WERI-Rb-1 (cell line): ENCODE data around the gene TEK.

Source experiments
- DNase-seq: peaks from one replicate; pipeline ENCODE4 v3.0.0-alpha.2; 2020
- H3K27ac ChIP-seq: fragments of 250-450 bp; sonication (Bioruptor Pico); 2 replicates; pipeline ENCODE4 v1.5.1; 2020; ENCODE audit warnings: mild to moderate bottlenecking, moderate library complexity
- H3K27me3 ChIP-seq: fragments of 250-450 bp; sonication (Bioruptor Pico); 2 replicates; pipeline ENCODE4 v1.5.1; 2021; ENCODE audit warnings: mild to moderate bottlenecking, low read depth, moderate library complexity; ENCODE audit not compliant: insufficient read depth, severe bottlenecking
- H3K36me3 ChIP-seq: fragments of 250-450 bp; sonication (Bioruptor Pico); 2 replicates; pipeline ENCODE4 v1.5.1; 2020; ENCODE audit warnings: mild to moderate bottlenecking, moderate library complexity
- H3K4me3 ChIP-seq: 2 replicates; pipeline ENCODE4 v1.5.1; 2011; ENCODE audit warnings: low read depth, mild to moderate bottlenecking, control low read depth, low read length
- H3K9me3 ChIP-seq: fragments of 250-450 bp; sonication (Bioruptor Pico); 2 replicates; pipeline ENCODE4 v1.5.1; 2021; ENCODE audit warnings: mild to moderate bottlenecking, moderate library complexity; ENCODE audit not compliant: severe bottlenecking
- TF ChIP-seq, protein P1 (sequence below): IDR thresholded peaks from 2 replicates; pipeline ENCODE4 v1.5.1; 2011; ENCODE audit warnings: low read depth, mild to moderate bottlenecking, control low read depth, inconsistent platforms, low read length

The TEK gene

DNA sequence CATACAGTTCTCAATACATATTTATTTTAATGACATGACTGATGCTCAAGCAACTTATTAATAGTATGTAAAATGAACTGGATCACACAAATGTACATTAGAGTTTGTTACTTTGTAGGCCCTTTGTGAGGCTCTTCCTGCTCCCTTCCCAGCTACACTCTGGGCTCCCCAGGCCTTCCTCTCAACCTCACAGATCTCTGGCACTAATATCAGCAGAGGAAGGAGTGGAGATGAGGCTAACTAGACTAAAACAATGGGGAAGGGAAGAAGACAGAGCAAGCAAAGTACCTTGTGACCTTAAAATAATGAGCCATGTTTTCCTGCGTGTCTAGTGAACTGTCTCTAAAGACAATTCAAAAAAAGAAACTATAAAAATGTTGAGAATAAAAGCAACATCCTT lies 30.3 kb upstream of the TEK start:
- H3K4me3 ChIP-seq: no peak overlapping the region
- no peaks in the 10 kb centered on the region for H3K9me3 ChIP-seq
- H3K27ac ChIP-seq: no peak overlapping the region
- TF ChIP-seq, protein P1, sequence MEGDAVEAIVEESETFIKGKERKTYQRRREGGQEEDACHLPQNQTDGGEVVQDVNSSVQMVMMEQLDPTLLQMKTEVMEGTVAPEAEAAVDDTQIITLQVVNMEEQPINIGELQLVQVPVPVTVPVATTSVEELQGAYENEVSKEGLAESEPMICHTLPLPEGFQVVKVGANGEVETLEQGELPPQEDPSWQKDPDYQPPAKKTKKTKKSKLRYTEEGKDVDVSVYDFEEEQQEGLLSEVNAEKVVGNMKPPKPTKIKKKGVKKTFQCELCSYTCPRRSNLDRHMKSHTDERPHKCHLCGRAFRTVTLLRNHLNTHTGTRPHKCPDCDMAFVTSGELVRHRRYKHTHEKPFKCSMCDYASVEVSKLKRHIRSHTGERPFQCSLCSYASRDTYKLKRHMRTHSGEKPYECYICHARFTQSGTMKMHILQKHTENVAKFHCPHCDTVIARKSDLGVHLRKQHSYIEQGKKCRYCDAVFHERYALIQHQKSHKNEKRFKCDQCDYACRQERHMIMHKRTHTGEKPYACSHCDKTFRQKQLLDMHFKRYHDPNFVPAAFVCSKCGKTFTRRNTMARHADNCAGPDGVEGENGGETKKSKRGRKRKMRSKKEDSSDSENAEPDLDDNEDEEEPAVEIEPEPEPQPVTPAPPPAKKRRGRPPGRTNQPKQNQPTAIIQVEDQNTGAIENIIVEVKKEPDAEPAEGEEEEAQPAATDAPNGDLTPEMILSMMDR: no peak
- H3K27me3 ChIP-seq: no peaks in the 10 kb centered on the region
- DNase-seq: no peak
- H3K36me3 ChIP-seq: no peaks in the 10 kb centered on the region

DNA sequence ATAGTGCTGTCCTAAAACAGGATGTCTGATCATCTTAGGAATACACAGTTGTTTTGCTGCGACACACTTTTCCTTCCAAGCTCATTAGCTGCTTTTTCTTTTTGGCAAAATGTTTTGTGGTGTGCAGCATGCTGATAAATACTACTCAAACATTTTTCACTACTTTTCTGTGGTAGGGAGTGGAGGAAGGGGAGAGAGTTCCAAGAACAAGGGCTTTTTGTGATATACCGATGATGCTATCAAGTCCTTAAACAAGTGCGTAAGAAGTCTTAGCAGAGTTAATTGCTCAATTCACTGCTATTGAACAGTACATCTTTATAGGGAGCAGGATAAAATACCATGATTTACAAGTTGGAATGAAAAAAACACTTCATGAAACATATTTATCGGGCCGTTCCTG lies 23.6 kb upstream of the TEK start:
- TF ChIP-seq, protein P1: no peak
- no peak for DNase-seq
- Histone ChIP-seq H3K4me3 (no peak overlapping the region), H3K36me3 (no peaks in the 10 kb centered on the region), H3K27ac (no peak overlapping the region), H3K27me3 (no peaks in the 10 kb centered on the region), H3K9me3 (no peaks in the 10 kb centered on the region)

DNA sequence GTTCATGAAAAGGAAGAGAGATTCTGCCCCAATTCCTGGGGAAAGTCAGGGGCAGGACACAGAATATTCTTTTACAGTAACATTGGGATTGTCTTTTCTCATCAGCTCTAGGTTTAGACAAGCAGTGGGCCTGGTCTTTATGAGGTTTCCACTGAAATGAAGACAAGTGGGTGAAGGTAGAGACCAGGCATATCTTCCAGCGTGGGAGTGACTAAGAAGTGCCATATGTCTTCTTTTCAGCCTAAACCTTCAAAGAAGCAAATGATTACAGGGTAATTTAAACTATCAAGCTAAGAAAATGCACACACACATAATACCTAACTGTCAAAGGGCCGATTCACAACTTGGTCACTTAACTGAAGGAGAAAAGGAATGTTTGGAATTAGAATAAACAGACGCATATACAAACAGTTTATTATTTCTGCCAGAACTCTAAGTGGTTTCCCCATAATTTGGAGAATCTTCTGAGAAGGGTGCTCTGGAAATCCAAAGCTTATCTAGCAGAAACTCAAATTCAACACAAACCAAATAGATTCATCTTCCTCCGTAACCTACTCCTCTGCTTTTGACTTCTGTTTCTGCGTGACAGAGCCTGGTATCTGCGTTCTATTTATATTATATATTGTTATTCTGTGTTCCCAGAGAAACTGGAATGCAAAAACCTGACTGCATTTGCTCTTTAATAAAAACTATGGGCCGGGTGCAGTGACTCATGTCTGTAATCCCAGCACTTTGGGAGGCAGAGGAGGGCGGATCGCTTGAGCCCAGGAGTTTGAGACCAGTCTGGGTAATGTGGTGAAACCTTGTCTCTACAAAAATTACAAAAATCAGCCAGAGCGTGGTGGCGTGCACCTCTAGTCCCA lies 22.0 kb upstream of the TEK start:
- H3K9me3 ChIP-seq: no peaks in the 10 kb centered on the region
- no peak overlapping the region for H3K27ac ChIP-seq
- H3K36me3 ChIP-seq: no peaks in the 10 kb centered on the region
- no peaks in the 10 kb centered on the region for H3K27me3 ChIP-seq
- TF ChIP-seq, protein P1: no peak
- no peak for DNase-seq
- no peak overlapping the region for H3K4me3 ChIP-seq

DNA sequence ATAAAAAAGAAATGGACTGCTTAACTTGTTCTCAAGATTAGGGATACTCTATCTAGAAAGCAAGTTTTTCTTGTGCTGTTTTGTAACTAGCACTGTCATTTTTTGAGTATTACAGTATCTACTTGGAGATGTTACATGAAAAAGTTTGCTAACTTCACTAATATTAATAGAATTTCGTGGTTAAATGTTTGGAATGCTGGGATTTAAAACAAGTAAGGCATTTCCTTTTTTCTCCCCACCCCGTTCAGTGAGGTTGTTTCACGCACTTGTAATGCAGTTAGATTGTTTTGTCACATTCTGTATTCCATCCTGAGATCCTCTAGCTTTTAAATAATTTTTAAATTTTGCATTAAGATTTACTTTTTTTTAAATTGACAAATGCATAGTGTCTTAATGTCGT lies 20.0 kb upstream of the TEK start:
- H3K27ac ChIP-seq: no peak overlapping the region
- H3K9me3 ChIP-seq: no peaks in the 10 kb centered on the region
- TF ChIP-seq, protein P1: no peak
- H3K36me3 ChIP-seq: no peaks in the 10 kb centered on the region
- H3K27me3 ChIP-seq: no peaks in the 10 kb centered on the region
- no peak overlapping the region for H3K4me3 ChIP-seq
- no peak for DNase-seq

DNA sequence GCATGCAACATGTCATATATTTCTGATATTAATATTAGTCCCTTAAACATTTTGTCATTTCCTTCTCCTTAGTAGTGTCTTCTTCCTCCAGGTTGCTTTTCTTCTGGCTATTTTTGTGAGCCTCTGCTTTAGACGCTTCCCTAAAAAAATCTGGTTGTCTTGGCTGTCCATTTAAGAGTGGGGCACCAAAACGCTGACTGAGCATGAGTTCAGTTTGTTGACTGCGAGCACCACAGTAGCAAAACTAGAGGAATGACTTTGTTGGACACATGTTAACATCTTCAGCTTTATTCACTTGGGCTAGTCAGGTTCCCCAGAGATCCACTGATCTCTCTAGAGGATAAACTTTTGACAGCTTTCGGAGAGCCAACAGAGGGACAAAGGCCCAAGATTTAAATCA lies 19.3 kb upstream of the TEK start:
- no peaks in the 10 kb centered on the region for H3K36me3 ChIP-seq
- no peaks in the 10 kb centered on the region for H3K9me3 ChIP-seq
- TF ChIP-seq, protein P1: no peak
- no peaks in the 10 kb centered on the region for H3K27me3 ChIP-seq
- no peak overlapping the region for H3K4me3 ChIP-seq
- DNase-seq: no peak
- no peak overlapping the region for H3K27ac ChIP-seq

DNA sequence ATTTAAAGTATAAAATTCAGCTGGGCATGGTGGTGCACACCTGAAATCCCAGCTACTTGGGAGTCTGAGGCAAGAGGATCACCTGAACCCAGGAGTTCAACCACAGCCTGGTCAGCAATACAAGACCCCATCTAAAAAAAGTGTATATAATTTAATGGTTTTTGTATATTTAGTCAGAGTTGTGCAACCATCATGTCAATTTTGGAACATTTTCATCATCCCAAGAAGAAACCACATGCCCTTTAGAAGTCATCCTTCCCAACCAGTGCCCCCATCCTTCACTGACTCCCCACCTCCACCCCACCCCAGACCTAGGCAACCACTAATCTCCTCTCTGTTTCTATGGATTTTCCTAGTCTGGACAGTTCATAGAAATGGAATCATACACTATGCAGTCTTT lies 18.8 kb upstream of the TEK start:
- Histone ChIP-seq H3K36me3 (no peaks in the 10 kb centered on the region), H3K4me3 (no peak overlapping the region), H3K9me3 (no peaks in the 10 kb centered on the region), H3K27me3 (no peaks in the 10 kb centered on the region), H3K27ac (no peak overlapping the region)
- TF ChIP-seq, protein P1: no peak
- no peak for DNase-seq
